K562 (cell line): ENCODE measurements around the gene KNL1. TPM values are rescaled to one million over a fixed set of nuclear protein-coding genes. Genes with fewer than 3 reads are reported as not detected.

ENCODE experiments used
- ATAC-seq: fragments of 200-7000 bp; cut with Tn5 transposase; 3 replicates; pipeline ENCODE4 v1.9.1; 2020; ENCODE audit warnings: moderate library complexity
- BruUV-seq: library from RNA; stranded (reverse); fragments of 400-500 nt; replicated peaks from 2 replicates; lab custom pipeline; 2021; lab: Mats Ljungman, UMichigan
- CTCF ChIA-PET: fragments of 300-600 bp; formaldehyde crosslinking; extraction: SDS; loops from one replicate; lab custom pipeline; 2021; ENCODE audit warnings: low intra/inter-chr PET ratio; lab: Yijun Ruan, JAX
- POLR2A ChIA-PET: fragments of 300-600, 350-650 bp; sonication (Branson Sonifier 250); formaldehyde crosslinking; extraction: SDS; loops from one replicate; lab custom pipeline; 2021; ENCODE audit warnings: antibody characterized with exemption, inconsistent platforms; lab: Yijun Ruan, JAX
- DNase-seq, 4 experiments: peaks; one replicate each; pipeline versions ENCODE4 v3.0.0 to v3.0.0-alpha.2; 2011 to 2018; ENCODE audit warnings: low spot score in 3 of 4, mixed read lengths in 3 of 4; ENCODE audit errors: extremely low read depth in 1 of 4
- FAIRE-seq: peaks from 2 replicates; lab custom pipeline; 2011; peaks lifted over from hg19 to GRCh38; lab: Jason Lieb, UNC
- H2AFZ ChIP-seq: 2 replicates; pipeline ENCODE4 v1.6.0; 2011; ENCODE audit warnings: low read depth, low read length, control low read depth, inconsistent platforms
- H3K27ac ChIP-seq: fragments of 200-600 bp; 3 replicates; pipeline ENCODE4 v1.8.0; 2011; ENCODE audit warnings: low read depth, mild to moderate bottlenecking, control low read depth, inconsistent platforms, low read length, moderate library complexity, mixed read lengths; ENCODE audit errors: extremely low read depth
- H3K27me3 ChIP-seq, 2 experiments: fragments of 300-600 bp in 1 of 2; 2 replicates in 1 of 2; 3 replicates in 1 of 2; pipeline versions ENCODE4 v1.6.0 to v1.8.0; 2011; ENCODE audit warnings: inconsistent platforms in 2 of 2, low read length in 2 of 2, mild to moderate bottlenecking in 1 of 2, mixed read lengths in 1 of 2, moderate library complexity in 1 of 2; ENCODE audit not compliant: control insufficient read depth in 2 of 2, insufficient read depth in 2 of 2
- H3K36me3 ChIP-seq: fragments of 300-600 bp; 3 replicates; pipeline ENCODE4 v1.8.0; 2011; ENCODE audit warnings: mild to moderate bottlenecking, low read length, inconsistent platforms; ENCODE audit not compliant: control insufficient read depth, insufficient read depth
- H3K4me1 ChIP-seq, 2 experiments: fragments of 200-600 bp in 1 of 2; replicated peaks in 1 of 2; 2 replicates in 1 of 2; 3 replicates in 1 of 2; pipeline versions ENCODE4 v1.5.1 to v1.8.0; 2011; ENCODE audit warnings: inconsistent platforms in 2 of 2, low read length in 2 of 2, mild to moderate bottlenecking in 1 of 2, mixed read lengths in 1 of 2, moderate library complexity in 1 of 2; ENCODE audit not compliant: control insufficient read depth in 2 of 2, insufficient read depth in 2 of 2
- H3K4me2 ChIP-seq: 2 replicates; pipeline ENCODE4 v1.6.1; 2011; ENCODE audit warnings: low read length, control low read depth, inconsistent platforms, mixed read lengths; ENCODE audit not compliant: insufficient read depth
- H3K4me3 ChIP-seq: fragments of 200-600 bp; sonication (generic), shearing (Covaris generic); 2 replicates; pipeline ENCODE4 v1.5.1; 2016; ENCODE audit warnings: control low read depth, inconsistent platforms
- H3K79me2 ChIP-seq: fragments of 200-600 bp; 3 replicates; pipeline ENCODE4 v1.8.0; 2011; ENCODE audit warnings: low read length, inconsistent platforms; ENCODE audit not compliant: control insufficient read depth, insufficient read depth
- H3K9ac ChIP-seq, 2 experiments: 2 replicates each; pipeline versions ENCODE4 v1.6.0 to v1.6.1; 2011; ENCODE audit warnings: low read depth in 2 of 2, low read length in 2 of 2, control low read depth in 1 of 2, inconsistent platforms in 1 of 2, mild to moderate bottlenecking in 1 of 2, mixed read lengths in 1 of 2; ENCODE audit not compliant: insufficient read depth in 1 of 2
- H3K9me1 ChIP-seq: one replicate; pipeline ENCODE4 v1.6.0; 2011; ENCODE audit warnings: inconsistent platforms, mild to moderate bottlenecking, low read length, moderate library complexity; ENCODE audit not compliant: control insufficient read depth, insufficient read depth
- H3K9me3 ChIP-seq: replicated peaks from 2 replicates; pipeline ENCODE4 v1.5.1; 2011; ENCODE audit warnings: low read depth, low read length, inconsistent platforms; ENCODE audit not compliant: control insufficient read depth, insufficient read depth
- H4K20me1 ChIP-seq: replicated peaks from 2 replicates; pipeline ENCODE4 v1.6.1; 2011; ENCODE audit warnings: low read length, inconsistent platforms, mixed read lengths; ENCODE audit not compliant: control insufficient read depth, insufficient read depth
- HEY1 ChIP-seq: fragments of 250-450 bp; sonication (Bioruptor Pico); IDR thresholded peaks from 2 replicates; pipeline ENCODE4 v1.5.0; 2020; ENCODE audit warnings: mild to moderate bottlenecking, moderate library complexity, borderline replicate concordance
- KDM1A ChIP-seq, 2 experiments: fragments of 450-650 bp; IDR thresholded peaks; 2 replicates each; pipeline ENCODE4 v1.6.1; 2016; ENCODE audit warnings: mild to moderate bottlenecking in 2 of 2
- KLF10 ChIP-seq: fragments of 250-450 bp; sonication (Bioruptor Pico); IDR thresholded peaks from 2 replicates; pipeline ENCODE4 v1.6.1; 2021; ENCODE audit warnings: matching md5 sums
- NELFE ChIP-seq: IDR thresholded peaks from 2 replicates; pipeline ENCODE4 v1.6.1; 2011; ENCODE audit warnings: mild to moderate bottlenecking; ENCODE audit not compliant: insufficient read depth, insufficient read length
- NR4A1 ChIP-seq, 2 experiments: fragments of 250-450 bp in 1 of 2; fragments of 450-650 bp in 1 of 2; sonication (Bioruptor Pico) in 1 of 2; IDR thresholded peaks; 2 replicates each; pipeline versions ENCODE4 v1.4.0 to v1.6.1; 2016 to 2020; ENCODE audit warnings: mild to moderate bottlenecking in 2 of 2, missing compliant biosample characterization in 1 of 2, missing genetic modification characterization in 1 of 2, moderate library complexity in 1 of 2
- POLR2G ChIP-seq: fragments of 200-400 bp; formaldehyde crosslinking; IDR thresholded peaks from 2 replicates; pipeline ENCODE4 v1.6.1; 2017; ENCODE audit warnings: low read depth, mild to moderate bottlenecking, antibody characterized with exemption, low read length, moderate library complexity
- PTTG1 ChIP-seq: fragments of 450-650 bp; IDR thresholded peaks from 2 replicates; pipeline ENCODE4 v1.6.1; 2016; ENCODE audit warnings: low read depth, mild to moderate bottlenecking, missing genetic modification characterization, missing compliant biosample characterization
- TEAD2 ChIP-seq: fragments of 450-650 bp; IDR thresholded peaks from 2 replicates; pipeline ENCODE4 v1.6.1; 2016; ENCODE audit warnings: missing genetic modification characterization, control low read depth, missing compliant biosample characterization
- ZNF239 ChIP-seq: fragments of 250-450 bp; sonication (Bioruptor Pico); IDR thresholded peaks from 2 replicates; pipeline ENCODE4 v1.4.0; 2020; ENCODE audit warnings: mild to moderate bottlenecking
- ZNF561 ChIP-seq: fragments of 450-650 bp; formaldehyde crosslinking; conservative IDR thresholded peaks from 2 replicates; pipeline ENCODE4 v1.4.0; 2020; ENCODE audit warnings: mild to moderate bottlenecking, moderate library complexity
- WGBS: fragments of 100-300 bp; shearing (Covaris generic); methylation state at CpG from one replicate; pipeline ENCODE4 v1.1.6; 2016; ENCODE audit warnings: low coverage, mixed read lengths; ENCODE audit not compliant: insufficient coverage; ENCODE audit errors: missing lambda C conversion rate; 5-methylcytosine and 5-hydroxymethylcytosine counted together
- in situ Hi-C: fragments of 300-500 bp; cut with MboI; formaldehyde crosslinking; loops from 4 replicates; pipeline ENCODE4 v1.15.0; 2018; ENCODE audit warnings: inconsistent platforms, mixed read lengths
- intact Hi-C: fragments of 100-400 bp; cut with micrococcal nuclease; formaldehyde crosslinking; loops from 2 replicates; pipeline ENCODE4 v1.14.2; 2022
- polyA plus RNA-seq, 8 experiments: library from polyadenylated mRNA; depleted of rRNA in 4 of 8; stranded (reverse) in 5 of 8; unstranded in 3 of 8; fragments of >200 nt; fragmentation: Nextera tagmentation in 2 of 8; fragmentation: Illumina TruSeq in 1 of 8; extraction: Ambion mirVana in 2 of 8; extraction: Trizol in 1 of 8; gene quantifications; 2 replicates each; pipeline versions ENCODE4 v1.2.1 to v1.2.3, GENCODE V29; 2011 to 2014; ENCODE audit warnings: inconsistent platforms in 1 of 8, missing spikeins in 1 of 8
- total RNA-seq, 7 experiments: library from RNA; depleted of rRNA in 6 of 7; stranded (reverse); fragments of >200 nt in 6 of 7; fragmentation: Illumina TruSeq in 2 of 7; extraction: Trizol in 2 of 7; gene quantifications; 2 replicates each; pipeline versions ENCODE4 v1.2.1 to v1.2.3, GENCODE V29; 2011 to 2021; ENCODE audit warnings: low replicate concordance in 1 of 7
- TF ChIP-seq, protein P1 (sequence below): IDR thresholded peaks from 2 replicates; pipeline ENCODE4 v1.6.1; 2012; ENCODE audit warnings: low read depth, low read length, improper control_type of control experiment, borderline replicate concordance
- TF ChIP-seq, protein P2 (sequence below): fragments of 450-650 bp; IDR thresholded peaks from 2 replicates; pipeline ENCODE4 v1.6.1; 2018; ENCODE audit warnings: mild to moderate bottlenecking, low read depth; ENCODE audit not compliant: partially characterized antibody
- TF ChIP-seq, protein P3 (sequence below), 3 experiments: IDR thresholded peaks in 2 of 3; conservative IDR thresholded peaks in 1 of 3; 2 replicates each; pipeline ENCODE4 v1.5.1; 2011 to 2012; ENCODE audit warnings: low read length in 3 of 3, mild to moderate bottlenecking in 3 of 3, control low read depth in 2 of 3, improper control_type of control experiment in 1 of 3, inconsistent platforms in 1 of 3, low read depth in 1 of 3, mixed read lengths in 1 of 3, moderate library complexity in 1 of 3; ENCODE audit not compliant: insufficient read depth in 2 of 3
- TF ChIP-seq, protein P4 (sequence below): fragments of 250-450 bp; sonication (Bioruptor Pico); IDR thresholded peaks from 2 replicates; pipeline ENCODE4 v1.4.0; 2020; ENCODE audit warnings: mild to moderate bottlenecking, moderate library complexity

Gene KNL1
- total and polyA plus RNA-seq, 9 of the 15 experiments (the other 6 are each of a cell fraction or from before 2014, with no cell fraction given), result 14.5 to 65.4 (median 34.6) TPM

DNA sequence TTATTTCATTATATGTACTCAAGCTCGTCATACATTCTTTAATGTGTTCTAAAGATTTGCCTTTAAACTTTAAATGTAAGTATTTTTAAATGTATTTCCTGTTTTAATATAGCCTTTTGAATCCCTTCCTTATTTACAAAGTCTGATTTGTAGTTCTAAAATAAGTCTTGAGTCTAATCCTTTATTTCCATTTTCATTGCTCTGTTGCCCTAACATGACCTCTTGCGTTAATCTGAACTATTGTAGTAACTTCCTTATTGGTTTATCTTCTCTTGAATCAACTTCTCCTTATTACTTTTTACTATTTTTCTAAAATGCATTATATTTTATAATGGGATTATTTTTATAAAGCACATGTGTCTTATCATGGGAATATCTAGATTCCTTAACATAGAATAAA is 24.0 kb downstream of the KNL1 start:
- Histone ChIP-seq H3K4me1 (peaks cover 0 to 3% of the 10 kb centered on the region in 2 experiments; a peak in 2 of 5 replicates), H3K36me3 (peaks cover 73% of the 10 kb centered on the region), H3K27me3 (no peaks in the 10 kb centered on the region), H3K9me1 (no peaks in the 10 kb centered on the region), H3K4me3 (no peak overlapping the region), H3K4me2 (no peak overlapping the region), H3K79me2 (no peaks in the 10 kb centered on the region), H4K20me1 (no peaks in the 10 kb centered on the region), H2AFZ (no peak overlapping the region), H3K9me3 (no peaks in the 10 kb centered on the region), H3K9ac (no peak overlapping the region), H3K27ac (no peak overlapping the region)
- CTCF ChIA-PET, result no interaction called here
- POLR2A ChIA-PET, result interaction anchor here (0.7 kb wide), 1 partner anchor 13 kb away, joined by 3 read pairs; no protein-coding TSS in a partner anchor
- no TSS peak for BruUV-seq
- ATAC-seq, result no peak
- DNase-seq, result no peak
- FAIRE-seq, result no peak
- intact Hi-C loops, result no loop called here
- in situ Hi-C loops, result no loop called here
- 92% methylated on average over 2 of the region's 2 CpGs for WGBS
- TF ChIP-seq ZNF561, result no peak
- TF ChIP-seq NR4A1 (CRISPR knock-in tag; IDR thresholded peaks at IDR 0.05), result no peak
- TF ChIP-seq NR4A1 (tag; IDR thresholded peaks at IDR 0.05), result no peak
- TF ChIP-seq NELFE, result no peak
- TF ChIP-seq PTTG1, result no peak
- no peak for TF ChIP-seq KDM1A (IDR thresholded peaks at IDR 0.05)
- TF ChIP-seq, protein P1, sequence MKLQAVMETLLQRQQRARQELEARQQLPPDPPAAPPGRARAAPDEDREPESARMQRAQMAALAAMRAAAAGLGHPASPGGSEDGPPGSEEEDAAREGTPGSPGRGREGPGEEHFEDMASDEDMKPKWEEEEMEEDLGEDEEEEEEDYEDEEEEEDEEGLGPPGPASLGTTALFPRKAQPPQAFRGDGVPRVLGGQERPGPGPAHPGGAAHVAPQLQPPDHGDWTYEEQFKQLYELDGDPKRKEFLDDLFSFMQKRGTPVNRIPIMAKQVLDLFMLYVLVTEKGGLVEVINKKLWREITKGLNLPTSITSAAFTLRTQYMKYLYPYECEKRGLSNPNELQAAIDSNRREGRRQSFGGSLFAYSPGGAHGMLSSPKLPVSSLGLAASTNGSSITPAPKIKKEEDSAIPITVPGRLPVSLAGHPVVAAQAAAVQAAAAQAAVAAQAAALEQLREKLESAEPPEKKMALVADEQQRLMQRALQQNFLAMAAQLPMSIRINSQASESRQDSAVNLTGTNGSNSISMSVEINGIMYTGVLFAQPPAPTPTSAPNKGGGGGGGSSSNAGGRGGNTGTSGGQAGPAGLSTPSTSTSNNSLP, result no peak
- TF ChIP-seq ZNF239 (CRISPR knock-in tag), result no peak
- TF ChIP-seq KLF10 (CRISPR knock-in tag), result no peak
- TF ChIP-seq, protein P2, sequence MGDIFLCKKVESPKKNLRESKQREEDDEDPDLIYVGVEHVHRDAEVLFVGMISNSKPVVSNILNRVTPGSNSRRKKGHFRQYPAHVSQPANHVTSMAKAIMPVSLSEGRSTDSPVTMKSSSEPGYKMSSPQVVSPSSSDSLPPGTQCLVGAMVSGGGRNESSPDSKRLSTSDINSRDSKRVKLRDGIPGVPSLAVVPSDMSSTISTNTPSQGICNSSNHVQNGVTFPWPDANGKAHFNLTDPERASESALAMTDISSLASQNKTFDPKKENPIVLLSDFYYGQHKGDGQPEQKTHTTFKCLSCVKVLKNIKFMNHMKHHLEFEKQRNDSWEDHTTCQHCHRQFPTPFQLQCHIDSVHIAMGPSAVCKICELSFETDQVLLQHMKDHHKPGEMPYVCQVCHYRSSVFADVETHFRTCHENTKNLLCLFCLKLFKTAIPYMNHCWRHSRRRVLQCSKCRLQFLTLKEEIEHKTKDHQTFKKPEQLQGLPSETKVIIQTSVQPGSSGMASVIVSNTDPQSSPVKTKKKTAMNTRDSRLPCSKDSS, result no peak
- TF ChIP-seq, protein P3, sequence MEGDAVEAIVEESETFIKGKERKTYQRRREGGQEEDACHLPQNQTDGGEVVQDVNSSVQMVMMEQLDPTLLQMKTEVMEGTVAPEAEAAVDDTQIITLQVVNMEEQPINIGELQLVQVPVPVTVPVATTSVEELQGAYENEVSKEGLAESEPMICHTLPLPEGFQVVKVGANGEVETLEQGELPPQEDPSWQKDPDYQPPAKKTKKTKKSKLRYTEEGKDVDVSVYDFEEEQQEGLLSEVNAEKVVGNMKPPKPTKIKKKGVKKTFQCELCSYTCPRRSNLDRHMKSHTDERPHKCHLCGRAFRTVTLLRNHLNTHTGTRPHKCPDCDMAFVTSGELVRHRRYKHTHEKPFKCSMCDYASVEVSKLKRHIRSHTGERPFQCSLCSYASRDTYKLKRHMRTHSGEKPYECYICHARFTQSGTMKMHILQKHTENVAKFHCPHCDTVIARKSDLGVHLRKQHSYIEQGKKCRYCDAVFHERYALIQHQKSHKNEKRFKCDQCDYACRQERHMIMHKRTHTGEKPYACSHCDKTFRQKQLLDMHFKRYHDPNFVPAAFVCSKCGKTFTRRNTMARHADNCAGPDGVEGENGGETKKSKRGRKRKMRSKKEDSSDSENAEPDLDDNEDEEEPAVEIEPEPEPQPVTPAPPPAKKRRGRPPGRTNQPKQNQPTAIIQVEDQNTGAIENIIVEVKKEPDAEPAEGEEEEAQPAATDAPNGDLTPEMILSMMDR (IDR thresholded peaks at IDR 0.05 in 2 of 3, conservative IDR thresholded peaks at IDR 0.05 in 1 of 3; ENCODE audit: insufficient read depth in 2 of 3, low read depth in 1 of 3, low read length in 3 of 3), result no peak
- TF ChIP-seq, protein P4, sequence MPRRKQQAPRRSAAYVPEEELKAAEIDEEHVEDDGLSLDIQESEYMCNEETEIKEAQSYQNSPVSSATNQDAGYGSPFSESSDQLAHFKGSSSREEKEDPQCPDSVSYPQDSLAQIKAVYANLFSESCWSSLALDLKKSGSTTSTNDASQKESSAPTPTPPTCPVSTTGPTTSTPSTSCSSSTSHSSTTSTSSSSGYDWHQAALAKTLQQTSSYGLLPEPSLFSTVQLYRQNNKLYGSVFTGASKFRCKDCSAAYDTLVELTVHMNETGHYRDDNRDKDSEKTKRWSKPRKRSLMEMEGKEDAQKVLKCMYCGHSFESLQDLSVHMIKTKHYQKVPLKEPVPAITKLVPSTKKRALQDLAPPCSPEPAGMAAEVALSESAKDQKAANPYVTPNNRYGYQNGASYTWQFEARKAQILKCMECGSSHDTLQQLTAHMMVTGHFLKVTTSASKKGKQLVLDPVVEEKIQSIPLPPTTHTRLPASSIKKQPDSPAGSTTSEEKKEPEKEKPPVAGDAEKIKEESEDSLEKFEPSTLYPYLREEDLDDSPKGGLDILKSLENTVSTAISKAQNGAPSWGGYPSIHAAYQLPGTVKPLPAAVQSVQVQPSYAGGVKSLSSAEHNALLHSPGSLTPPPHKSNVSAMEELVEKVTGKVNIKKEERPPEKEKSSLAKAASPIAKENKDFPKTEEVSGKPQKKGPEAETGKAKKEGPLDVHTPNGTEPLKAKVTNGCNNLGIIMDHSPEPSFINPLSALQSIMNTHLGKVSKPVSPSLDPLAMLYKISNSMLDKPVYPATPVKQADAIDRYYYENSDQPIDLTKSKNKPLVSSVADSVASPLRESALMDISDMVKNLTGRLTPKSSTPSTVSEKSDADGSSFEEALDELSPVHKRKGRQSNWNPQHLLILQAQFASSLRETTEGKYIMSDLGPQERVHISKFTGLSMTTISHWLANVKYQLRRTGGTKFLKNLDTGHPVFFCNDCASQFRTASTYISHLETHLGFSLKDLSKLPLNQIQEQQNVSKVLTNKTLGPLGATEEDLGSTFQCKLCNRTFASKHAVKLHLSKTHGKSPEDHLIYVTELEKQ, result no peak
- TF ChIP-seq TEAD2 (tag), result no peak
- TF ChIP-seq HEY1 (CRISPR knock-in tag), result no peak
- no peak for TF ChIP-seq POLR2G
